Spleen (tissue), 11 donors: ENCODE data around the gene RBAK. TPM values are rescaled to one million over a fixed set of nuclear protein-coding genes. Genes with fewer than 3 reads are reported as not detected.
"Not testable (repeated sequence)": the region's sequence is repeated elsewhere in the genome, so short reads cannot be mapped to it uniquely, and the experiment has no call there.

Experiments
- DNase-seq: peaks from one replicate; pipeline ENCODE4 v3.0.0-alpha.2; 2020
- H3K27ac ChIP-seq, 8 donors: fragments of 200-600 bp; sonication (generic) in 7 of 8; 1 replicate in 4 of 8; 2 replicates in 4 of 8; pipeline versions ENCODE4 v1.5.0 to v1.8.0; 2016 to 2021; ENCODE audit warnings: inconsistent platforms in 4 of 8, mild to moderate bottlenecking in 4 of 8, moderate library complexity in 1 of 8
- H3K27me3 ChIP-seq, 7 donors: fragments of 200-600 bp; sonication (generic) in 6 of 7; replicated peaks in 1 of 7; 1 replicate in 4 of 7; 2 replicates in 3 of 7; pipeline versions ENCODE4 v1.5.0 to v1.8.0; 2016 to 2021; ENCODE audit warnings: inconsistent platforms in 3 of 7, mild to moderate bottlenecking in 1 of 7
- H3K36me3 ChIP-seq, 6 donors: fragments of 200-600 bp; sonication (generic) in 5 of 6; 1 replicate in 4 of 6; 2 replicates in 2 of 6; pipeline versions ENCODE4 v1.5.0 to v1.8.0; 2016 to 2021; ENCODE audit warnings: inconsistent platforms in 2 of 6
- H3K4me1 ChIP-seq, 6 donors: fragments of 200-600 bp; sonication (generic) in 5 of 6; 1 replicate in 3 of 6; 2 replicates in 3 of 6; pipeline versions ENCODE4 v1.5.0 to v1.8.0; 2016 to 2021; ENCODE audit warnings: inconsistent platforms in 3 of 6
- H3K4me3 ChIP-seq, 8 donors: fragments of 200-600 bp; sonication (generic) in 7 of 8; 1 replicate in 4 of 8; 2 replicates in 4 of 8; pipeline versions ENCODE4 v1.5.0 to v1.8.0; 2016 to 2021; ENCODE audit warnings: inconsistent platforms in 4 of 8, mild to moderate bottlenecking in 4 of 8, moderate library complexity in 2 of 8
- H3K9me3 ChIP-seq, 8 donors: fragments of 200-600 bp; sonication (generic) in 7 of 8; 1 replicate in 4 of 8; 2 replicates in 4 of 8; pipeline versions ENCODE4 v1.5.0 to v1.8.0; 2016 to 2021; ENCODE audit warnings: inconsistent platforms in 4 of 8
- CTCF ChIP-seq, 11 experiments: fragments of 200-600 bp in 7 of 11; fragments of 450-650 bp in 4 of 11; sonication (generic) in 4 of 11; IDR thresholded peaks in 8 of 11; conservative IDR thresholded peaks in 3 of 11; 1 replicate in 7 of 11; 2 replicates in 4 of 11; pipeline versions ENCODE4 v1.4.0 to v1.8.0; 2016 to 2021; ENCODE audit warnings: antibody characterized with exemption in 11 of 11, inconsistent platforms in 4 of 11, mild to moderate bottlenecking in 1 of 11
- POLR2A ChIP-seq, 3 donors: fragments of 450-650 bp; IDR thresholded peaks; one replicate each; pipeline ENCODE4 v1.5.1; 2017; ENCODE audit warnings: antibody characterized with exemption in 3 of 3, mild to moderate bottlenecking in 1 of 3
- POLR2AphosphoS5 ChIP-seq, 3 donors: sonication (generic); formaldehyde crosslinking; IDR thresholded peaks; one replicate each; pipeline ENCODE4 v1.5.1; 2017; ENCODE audit warnings: antibody characterized with exemption in 3 of 3
- WGBS, 5 donors: extraction: QIAGEN DNeasy Blood & Tissue Kit in 3 of 5; methylation state at CpG; one replicate each; pipeline versions ENCODE4 v1.1.5 to v1.1.7; 2013 to 2018; 5-methylcytosine and 5-hydroxymethylcytosine counted together
- intact Hi-C: fragments of 100-400 bp; cut with DNase I; formaldehyde crosslinking; loops from one replicate; pipeline ENCODE4 v1.15.0; 2023; ENCODE audit warnings: low total_unique reads
- polyA plus RNA-seq, 3 donors: library from polyadenylated mRNA; stranded (reverse); fragments of 200-250 nt; gene quantifications; one replicate each; pipeline ENCODE4 v1.2.1, GENCODE V29; 2013
- total RNA-seq, 7 donors: library from RNA; depleted of rRNA in 3 of 7; stranded (reverse); fragments of >200 nt in 3 of 7; fragmentation: NEBNext Ultra II Directional in 4 of 7; extraction: Animal tissue kit (Norgen Biotek cat#: 25700) in 4 of 7; gene quantifications; one replicate each; pipeline versions ENCODE4 v1.1.0 to v1.2.1, GENCODE V29; 2016 to 2021
- donor health status: healthy with polysubstance abuse.
- donor health status: DM: no; HTN: no; CAD: no; lungs with moderate emphysema.
- donor health status: DM: no; HTN: no; CAD: no.
- donor health status: Bipolar disorder and iron deficiency.
- donor health status: healthy.
- donor health status: DM: no; HTN: no; CAD: no.
- donor health status: DM: yes; HTN: yes; CAD: no.

Gene RBAK
- total and polyA plus RNA-seq, 10 donors: 3.3 to 17.1 (median 12.2) TPM

- intact Hi-C loops: no loop called here
- H3K9me3 ChIP-seq: peaks cover 22 to 74% (median 64%) of the 10 kb centered on the region in 8 donors
Observed at GRCh38 chr7:5070206-5070605, 24.5 kb downstream of the RBAK start.

GRCh38 chr7:5075187-5075586, 29.5 kb downstream of the RBAK start:
- intact Hi-C loops, H3K4me3 ChIP-seq: not testable (repeated sequence)
- H3K9me3 ChIP-seq: peaks cover 0 to 24% (median 15%) of the 10 kb centered on the region in 8 donors

More at GRCh38 chr7:5070206-5070605, 24.5 kb downstream of the RBAK start:
- Histone ChIP-seq H3K27ac (no peak overlapping the region), H3K4me3 (no peak overlapping the region), H3K4me1 (peaks cover 0 to 15% (median 4%) of the 10 kb centered on the region in 6 donors), H3K27me3 (peaks cover 0 to 37% (median 0%) of the 10 kb centered on the region in 7 donors), H3K36me3 (peaks cover 0 to 29% (median 0%) of the 10 kb centered on the region in 6 donors)
- WGBS, 5 donors: 89 to 98% (median 94%) methylated on average over 4 of the region's 4 CpGs
- no peak for DNase-seq
- TF ChIP-seq CTCF (IDR thresholded peaks at IDR 0.05 in 8 of 11, conservative IDR thresholded peaks at IDR 0.05 in 3 of 11): no peak
- no peak for TF ChIP-seq POLR2A (IDR thresholded peaks at IDR 0.05)

GRCh38 chr7:5077740-5078139, 32.1 kb downstream of the RBAK start:
- intact Hi-C loops: no loop called here
- no peak for DNase-seq
- Histone ChIP-seq H3K4me1 (peaks cover 0 to 2% (median 0%) of the 10 kb centered on the region in 6 donors), H3K27me3 (peaks cover 0 to 45% (median 0%) of the 10 kb centered on the region in 7 donors), H3K9me3 (no peaks in the 10 kb centered on the region), H3K36me3 (no peaks in the 10 kb centered on the region), H3K4me3 (no peak overlapping the region), H3K27ac (no peak overlapping the region)
- TF ChIP-seq CTCF (IDR thresholded peaks at IDR 0.05 in 8 of 11, conservative IDR thresholded peaks at IDR 0.05 in 3 of 11) (no peak), POLR2A (IDR thresholded peaks at IDR 0.05) (no peak), POLR2AphosphoS5 (IDR thresholded peaks at IDR 0.05) (no peak)
- WGBS, 5 donors: 24 to 34% (median 27%) methylated on average over 11 of the region's 11 CpGs

More at GRCh38 chr7:5075187-5075586, 29.5 kb downstream of the RBAK start:
- H3K27me3 ChIP-seq: peaks cover 0 to 56% (median 0%) of the 10 kb centered on the region in 7 donors
- not testable (repeated sequence) for DNase-seq, H3K27ac ChIP-seq, H3K36me3 ChIP-seq
- 85 to 91% (median 86%) methylated on average over 11 of the region's 11 CpGs for WGBS, 5 donors
- peaks cover 0 to 15% (median 4%) of the 10 kb centered on the region in 6 donors for H3K4me1 ChIP-seq

GRCh38 chr7:5082806-5083205, 37.1 kb downstream of the RBAK start:
- TF ChIP-seq POLR2A (IDR thresholded peaks at IDR 0.05) (no peak), CTCF (IDR thresholded peaks at IDR 0.05 in 8 of 11, conservative IDR thresholded peaks at IDR 0.05 in 3 of 11) (no peak), POLR2AphosphoS5 (IDR thresholded peaks at IDR 0.05) (no peak)
- H3K4me3 ChIP-seq: no peak overlapping the region
- no peak overlapping the region for H3K27ac ChIP-seq
- H3K9me3 ChIP-seq: no peaks in the 10 kb centered on the region
- peaks cover 0 to 49% (median 10%) of the 10 kb centered on the region in 7 donors for H3K27me3 ChIP-seq
- intact Hi-C loops: loop anchor here (5.0 to 10.0 kb wide), 2 partner anchors 231 to 288 kb away; no protein-coding TSS in a partner anchor
- no peak for DNase-seq
- H3K4me1 ChIP-seq: peaks cover 0 to 6% (median 5%) of the 10 kb centered on the region in 6 donors
- H3K36me3 ChIP-seq: no peaks in the 10 kb centered on the region
- WGBS, 5 donors: 17 to 33% (median 24%) methylated on average over 7 of the region's 7 CpGs
